H1 (cell line): ENCODE measurements around the gene NBAS. TPM values are rescaled to one million over a fixed set of nuclear protein-coding genes. Genes with fewer than 3 reads are reported as not detected.

ENCODE experiments used
- CTCF ChIA-PET: fragments of 300-600 bp; sonication (Branson Sonifier 250); formaldehyde crosslinking; loops from one replicate; lab custom pipeline; 2021; ENCODE audit not compliant: partially characterized antibody; lab: Charles Lee
- POLR2A ChIA-PET: fragments of 300-600 bp; sonication (Branson Sonifier 250); formaldehyde crosslinking; loops from one replicate; lab custom pipeline; 2021; ENCODE audit warnings: inconsistent platforms; ENCODE audit not compliant: partially characterized antibody; lab: Charles Lee
- DNase-seq, 2 experiments: peaks; one replicate each; pipeline versions ENCODE4 v3.0.0 to v3.0.0-alpha.2; 2010 to 2022; ENCODE audit warnings: low spot score in 2 of 2, low read depth in 1 of 2, mixed read lengths in 1 of 2
- FAIRE-seq: peaks from 2 replicates; lab custom pipeline; 2011; peaks lifted over from hg19 to GRCh38; lab: Jason Lieb, UNC
- H2AFZ ChIP-seq: 2 replicates; pipeline ENCODE4 v1.8.1; 2012; ENCODE audit warnings: low read length, inconsistent platforms
- H2AK5ac ChIP-seq: 2 replicates; pipeline ENCODE4 v1.6.1; 2013; ENCODE audit warnings: low read depth, low read length
- H2BK120ac ChIP-seq: replicated peaks from 2 replicates; pipeline ENCODE3; 2013; ENCODE audit warnings: low read depth, low read length, inconsistent platforms
- H2BK12ac ChIP-seq: 2 replicates; pipeline ENCODE4 v1.6.1; 2013; ENCODE audit warnings: low read depth, low read length
- H2BK15ac ChIP-seq: 2 replicates; pipeline ENCODE4 v1.6.1; 2013; ENCODE audit warnings: low read length
- H2BK20ac ChIP-seq: 2 replicates; pipeline ENCODE4 v1.6.1; 2013; ENCODE audit warnings: low read length
- H2BK5ac ChIP-seq: 2 replicates; pipeline ENCODE4 v1.6.1; 2013; ENCODE audit warnings: low read depth, low read length
- H3K14ac ChIP-seq: 2 replicates; pipeline ENCODE4 v1.6.1; 2013; ENCODE audit warnings: inconsistent platforms; ENCODE audit not compliant: insufficient read length
- H3K18ac ChIP-seq: 2 replicates; pipeline ENCODE4 v1.6.1; 2013; ENCODE audit warnings: low read length; ENCODE audit errors: extremely low read depth
- H3K23ac ChIP-seq: 2 replicates; pipeline ENCODE4 v1.6.1; 2013; ENCODE audit warnings: inconsistent platforms; ENCODE audit not compliant: insufficient read length
- H3K23me2 ChIP-seq: 2 replicates; pipeline ENCODE4 v1.6.1; 2013; ENCODE audit warnings: low read depth, low read length
- H3K27ac ChIP-seq: 2 replicates; pipeline ENCODE4 v1.6.1; 2011; ENCODE audit warnings: low read depth, low read length, inconsistent platforms
- H3K27me3 ChIP-seq, 4 experiments: replicated peaks in 1 of 4; 1 replicate in 1 of 4; 2 replicates in 3 of 4; pipeline versions ENCODE4 v1.6.1 to v1.8.1; 2011 to 2013; ENCODE audit warnings: low read length in 3 of 4, mild to moderate bottlenecking in 3 of 4, inconsistent platforms in 2 of 4, mixed read lengths in 2 of 4, moderate library complexity in 1 of 4; ENCODE audit not compliant: control insufficient read depth in 3 of 4, insufficient read depth in 3 of 4; ENCODE audit errors: extremely low read depth in 1 of 4
- H3K36me3 ChIP-seq, 4 experiments: 2 replicates each; pipeline versions ENCODE4 v1.6.1 to v1.8.1; 2011 to 2013; ENCODE audit warnings: mild to moderate bottlenecking in 4 of 4, low read length in 3 of 4, moderate library complexity in 2 of 4, control low read depth in 1 of 4, inconsistent platforms in 1 of 4; ENCODE audit not compliant: insufficient read depth in 4 of 4, control insufficient read depth in 2 of 4
- H3K4ac ChIP-seq: replicated peaks from 2 replicates; pipeline ENCODE3; 2013; ENCODE audit warnings: low read length, low read depth, mixed read lengths, inconsistent platforms; ENCODE audit not compliant: insufficient read length
- H3K4me1 ChIP-seq, 4 experiments: replicated peaks in 1 of 4; 1 replicate in 1 of 4; 2 replicates in 3 of 4; pipeline versions ENCODE4 v1.6.1 to v1.8.1; 2011 to 2013; ENCODE audit warnings: low read length in 3 of 4, inconsistent platforms in 2 of 4, mixed read lengths in 1 of 4; ENCODE audit not compliant: insufficient read depth in 4 of 4, control insufficient read depth in 3 of 4
- H3K4me2 ChIP-seq, 2 experiments: 2 replicates each; pipeline versions ENCODE4 v1.6.1 to v1.8.1; 2011 to 2013; ENCODE audit warnings: low read depth in 2 of 2, low read length in 2 of 2, control low read depth in 1 of 2, inconsistent platforms in 1 of 2, mild to moderate bottlenecking in 1 of 2; ENCODE audit not compliant: insufficient read depth in 1 of 2
- H3K4me3 ChIP-seq, 4 experiments: fragments of 200-600, 300-600 bp in 1 of 4; sonication (generic), shearing (Covaris generic), sonication (Bioruptor Twin) in 1 of 4; 2 replicates each; pipeline versions ENCODE4 v1.5.1 to v1.8.1; 2011 to 2016; ENCODE audit warnings: low read length in 4 of 4, low read depth in 3 of 4, control low read depth in 2 of 4, inconsistent platforms in 2 of 4, mild to moderate bottlenecking in 2 of 4, mixed read lengths in 1 of 4, moderate library complexity in 1 of 4; ENCODE audit not compliant: insufficient read depth in 2 of 4; ENCODE audit errors: extremely low read depth in 1 of 4
- H3K56ac ChIP-seq: replicated peaks from 2 replicates; pipeline ENCODE3; 2013; ENCODE audit warnings: low read depth, mild to moderate bottlenecking, mixed read lengths, low read length, inconsistent platforms; ENCODE audit not compliant: insufficient read length
- H3K79me1 ChIP-seq: 2 replicates; pipeline ENCODE4 v1.6.1; 2013; ENCODE audit warnings: low read depth, low read length, control low read depth
- H3K79me2 ChIP-seq, 2 experiments: 2 replicates each; pipeline versions ENCODE4 v1.6.1 to v1.8.1; 2012 to 2013; ENCODE audit warnings: low read length in 2 of 2, mild to moderate bottlenecking in 2 of 2, inconsistent platforms in 1 of 2; ENCODE audit not compliant: insufficient read depth in 2 of 2, control insufficient read depth in 1 of 2
- H3K9ac ChIP-seq, 4 experiments: replicated peaks in 1 of 4; 1 replicate in 1 of 4; 2 replicates in 3 of 4; pipeline versions ENCODE4 v1.6.1 to v1.8.1; 2011 to 2013; ENCODE audit warnings: low read depth in 3 of 4, low read length in 3 of 4, control low read depth in 2 of 4, mild to moderate bottlenecking in 2 of 4, moderate library complexity in 2 of 4, inconsistent platforms in 1 of 4; ENCODE audit errors: extremely low read depth in 1 of 4
- H3K9me3 ChIP-seq, 2 experiments: 2 replicates each; pipeline versions ENCODE4 v1.6.1 to v1.8.1; 2012 to 2013; ENCODE audit warnings: mild to moderate bottlenecking in 2 of 2, moderate library complexity in 2 of 2, control low read depth in 1 of 2, inconsistent platforms in 1 of 2, low read depth in 1 of 2, low read length in 1 of 2, mixed read lengths in 1 of 2; ENCODE audit not compliant: insufficient read depth in 2 of 2
- H4K20me1 ChIP-seq, 2 experiments: replicated peaks in 1 of 2; 2 replicates each; pipeline versions ENCODE3 to v1.8.1; 2011 to 2013; ENCODE audit warnings: inconsistent platforms in 2 of 2, low read length in 2 of 2, mild to moderate bottlenecking in 1 of 2; ENCODE audit not compliant: insufficient read depth in 2 of 2, control insufficient read depth in 1 of 2
- H4K5ac ChIP-seq: 2 replicates; pipeline ENCODE4 v1.6.1; 2013; ENCODE audit warnings: low read length, low read depth, mixed read lengths, inconsistent platforms; ENCODE audit not compliant: insufficient read length
- H4K8ac ChIP-seq: 2 replicates; pipeline ENCODE4 v1.8.0; 2013; ENCODE audit warnings: mild to moderate bottlenecking, moderate library complexity, low read length, inconsistent platforms; ENCODE audit not compliant: insufficient read depth; ENCODE audit errors: extremely low read depth
- H4K91ac ChIP-seq: replicated peaks from 2 replicates; pipeline ENCODE3; 2013; ENCODE audit warnings: low read length, mixed read lengths, inconsistent platforms; ENCODE audit not compliant: insufficient read length
- WGBS, 2 experiments: shearing (Covaris generic) in 1 of 2; methylation state at CpG; one replicate each; pipeline versions ENCODE4 v1.1.6 to v1.1.7; 2013 to 2015; ENCODE audit warnings: low lambda C conversion rate in 2 of 2, mixed read lengths in 2 of 2, inconsistent platforms in 1 of 2, low coverage in 1 of 2, missing lambda C conversion rate in 1 of 2; ENCODE audit not compliant: insufficient replicate concordance in 2 of 2, insufficient coverage in 1 of 2, insufficient read length in 1 of 2; ENCODE audit errors: extremely low coverage in 1 of 2, missing lambda C conversion rate in 1 of 2; 5-methylcytosine and 5-hydroxymethylcytosine counted together
- polyA plus RNA-seq, 7 experiments: library from polyadenylated mRNA; depleted of rRNA in 3 of 7; stranded (reverse) in 5 of 7; unstranded in 2 of 7; fragments of >200 nt in 5 of 7; fragments of 200-250 nt in 2 of 7; gene quantifications; 1 replicate in 5 of 7; 2 replicates in 1 of 7; 4 replicates in 1 of 7; pipeline versions ENCODE4 v1.2.1 to v1.2.3, GENCODE V29; 2011 to 2013; ENCODE audit warnings: missing spikeins in 2 of 7, mixed read lengths in 2 of 7
- total RNA-seq: library from RNA; stranded (reverse); fragmentation: NEBNext Ultra II Directional; extraction: Animal tissue kit (Norgen Biotek cat#: 25700); gene quantifications from 2 replicates; pipeline ENCODE4 v1.2.1, GENCODE V29; 2021

The NBAS gene
- total and polyA plus RNA-seq, 2 of the 8 experiments (the other 6 are each of a cell fraction or from before 2014, with no cell fraction given): 19.6 to 34.8 TPM

DNA sequence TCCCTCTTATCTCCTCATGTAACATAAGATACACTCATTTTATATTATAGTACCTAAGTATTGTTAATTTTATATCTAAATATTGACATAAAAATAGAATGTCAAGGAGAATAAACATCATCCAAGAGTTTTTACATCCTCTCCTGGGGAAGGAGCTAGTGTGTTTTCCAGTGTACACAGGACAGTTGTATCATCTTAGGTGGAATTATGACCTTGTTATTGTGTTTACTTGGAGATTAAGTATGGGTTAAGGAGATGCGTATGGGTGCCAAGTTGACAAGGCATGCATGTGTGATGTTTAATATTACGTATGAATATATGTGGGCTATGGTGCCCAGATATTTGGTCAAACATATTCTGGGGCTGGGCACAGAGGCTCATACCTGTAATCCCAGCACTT lies 19.3 kb upstream of the NBAS start:
- Histone ChIP-seq H2BK12ac (no peak overlapping the region), H4K20me1 (no peaks in the 10 kb centered on the region), H3K27me3 (no peaks in the 10 kb centered on the region), H4K8ac (no peak overlapping the region), H4K91ac (no peak overlapping the region), H3K36me3 (no peaks in the 10 kb centered on the region), H3K9me3 (no peaks in the 10 kb centered on the region), H3K56ac (no peak overlapping the region), H3K27ac (no peak overlapping the region), H3K23ac (no peak overlapping the region), H4K5ac (no peak overlapping the region), H2BK15ac (no peak overlapping the region), H2BK5ac (no peak overlapping the region), H2AFZ (no peak overlapping the region), H3K14ac (no peak overlapping the region), H3K79me1 (no peaks in the 10 kb centered on the region), H3K79me2 (no peaks in the 10 kb centered on the region), H3K23me2 (no peaks in the 10 kb centered on the region), H2AK5ac (no peak overlapping the region), H3K4me3 (no peak overlapping the region), H3K4me2 (no peak overlapping the region), H3K9ac (no peak overlapping the region), H3K4me1 (no peaks in the 10 kb centered on the region), H2BK20ac (no peak overlapping the region), H3K18ac (no peak overlapping the region), H3K4ac (no peak overlapping the region), H2BK120ac (no peak overlapping the region)
- 94% methylated on average over 2 of the region's 2 CpGs; no CpG with 5 or more reads in 1 of the 2 experiments for WGBS, 2 experiments
- ChIA-PET CTCF (interaction anchor here (6.9 kb wide), 1 partner anchor 13 kb away, joined by 42 read pairs; no protein-coding TSS in a partner anchor), POLR2A (no interaction called here)
- no peak for DNase-seq
- no peak for FAIRE-seq
